GM21360 (cell line): Measurements from ENCODE around the gene NDUFB2.
"Not testable (repeated sequence)": the region's sequence is repeated elsewhere in the genome, so short reads cannot be mapped to it uniquely, and the experiment has no call there.

Source experiments
- ATAC-seq: cut with Tn5 transposase; IDR thresholded peaks from one replicate; pipeline ENCODE4 v1.9.1; 2021; ENCODE audit warnings: mild to moderate bottlenecking, moderate library complexity; ENCODE audit not compliant: unreplicated experiment

Gene NDUFB2

GRCh38 chr7:140689199-140690152, 7.0 kb upstream of the NDUFB2 start:
- no peak for ATAC-seq

GRCh38 chr7:140691376-140692045, 5.0 kb upstream of the NDUFB2 start:
- no peak for ATAC-seq

- ATAC-seq: not testable (repeated sequence)
These were observed 2.7 kb upstream of the NDUFB2 start for GRCh38 chr7:140693849-140694248.

- ATAC-seq: no peak
These were observed 1.9 kb upstream of the NDUFB2 start for GRCh38 chr7:140694592-140694991.

GRCh38 chr7:140695381-140695780, 1.1 kb upstream of the NDUFB2 start:
- no peak for ATAC-seq

GRCh38 chr7:140696024-140696679, 356 bp upstream of the NDUFB2 start:
- ATAC-seq: peak; percentile 89

- ATAC-seq: no peak
These were observed 1.1 kb downstream of the NDUFB2 start for GRCh38 chr7:140697447-140698143.

- no peak for ATAC-seq
These were observed 2.0 kb downstream of the NDUFB2 start for GRCh38 chr7:140698477-140698876.

GRCh38 chr7:140702774-140703173, 6.3 kb downstream of the NDUFB2 start:
- no peak for ATAC-seq

GRCh38 chr7:140704205-140704604, 7.7 kb downstream of the NDUFB2 start:
- no peak for ATAC-seq

- no peak for ATAC-seq
These were observed 10.6 kb downstream of the NDUFB2 start for GRCh38 chr7:140707132-140707531.

- not testable (repeated sequence) for ATAC-seq
These were observed 12.3 kb downstream of the NDUFB2 start for GRCh38 chr7:140708764-140709163.

GRCh38 chr7:140712392-140712791, 15.9 kb downstream of the NDUFB2 start:
- not testable (repeated sequence) for ATAC-seq

GRCh38 chr7:140714331-140715040, 18.0 kb downstream of the NDUFB2 start:
- no peak for ATAC-seq

GRCh38 chr7:140719721-140720120, 23.2 kb downstream of the NDUFB2 start:
- no peak for ATAC-seq

- ATAC-seq: no peak
These were observed 25.7 kb downstream of the NDUFB2 start for GRCh38 chr7:140722254-140722653.

- no peak for ATAC-seq
These were observed 26.5 kb downstream of the NDUFB2 start for GRCh38 chr7:140723006-140723405.

- no peak for ATAC-seq
These were observed 27.1 kb downstream of the NDUFB2 start for GRCh38 chr7:140723574-140723973.

- no peak for ATAC-seq
These were observed 28.2 kb downstream of the NDUFB2 start for GRCh38 chr7:140724706-140725105.

- no peak for ATAC-seq
These were observed 29.8 kb downstream of the NDUFB2 start for GRCh38 chr7:140726281-140726680.
